HTERT RPE-1 (cell line): ENCODE measurements around the gene FURIN.
"Not testable (repeated sequence)": the region's sequence is repeated elsewhere in the genome, so short reads cannot be mapped to it uniquely, and the experiment has no call there.

ENCODE experiments used
- in situ Hi-C: fragments of 300-500 bp; cut with MboI; formaldehyde crosslinking; loops from 4 replicates; pipeline ENCODE4 v1.14.3; 2020; ENCODE audit warnings: low sequenced_read_pairs

Gene FURIN

DNA sequence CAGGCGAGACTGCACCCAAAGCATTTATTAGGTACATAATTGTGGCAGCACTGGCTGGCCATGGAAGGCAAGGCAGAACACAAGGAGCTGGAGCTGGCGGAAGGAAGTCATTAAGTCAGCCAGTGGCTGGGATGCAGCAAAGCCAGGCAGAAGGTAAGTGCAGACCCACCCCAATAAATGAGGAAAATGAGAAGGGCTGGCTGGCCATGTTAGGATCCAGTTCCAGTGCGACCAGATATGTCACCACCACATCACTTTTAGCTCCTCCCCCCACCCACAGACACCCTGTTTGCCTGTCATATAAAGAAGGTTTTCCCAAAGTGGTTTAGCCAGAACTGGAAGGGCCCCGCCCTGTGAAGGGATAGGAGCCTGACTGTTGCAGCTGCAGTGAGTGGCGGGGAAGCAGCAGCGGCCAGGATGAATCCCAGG lies at the start of gene FURIN:
TSS of gene FURIN (plus strand) at position 328 of the 429 bp plus-strand sequence. CDS start 7,153 bp downstream, outside the sequence.
- in situ Hi-C loops: no loop called here

DNA sequence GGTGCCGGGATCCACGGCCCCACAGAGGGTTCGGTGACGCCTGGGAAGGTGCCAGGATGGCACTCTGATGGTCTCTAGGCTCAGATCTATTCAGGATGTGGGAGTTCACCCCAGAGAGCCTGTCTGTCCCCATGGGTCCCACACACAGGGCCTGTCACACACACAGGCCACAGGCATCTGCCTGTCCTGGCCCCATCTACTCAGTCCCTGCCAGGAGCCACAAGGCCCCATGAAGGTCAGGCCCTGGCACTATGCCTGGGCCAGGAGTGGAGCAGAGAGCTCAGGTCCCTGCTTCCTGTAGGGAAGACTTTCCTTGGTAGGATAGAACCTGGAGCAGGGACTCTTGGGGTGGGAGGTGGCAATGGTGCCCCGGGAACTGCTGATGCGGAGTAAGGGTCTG lies 49.0 kb upstream of the FURIN start:
- in situ Hi-C loops: no loop called here

GRCh38 chr15:90819850-90820249 lies 48.5 kb upstream of the FURIN start:
- in situ Hi-C loops: no loop called here

DNA sequence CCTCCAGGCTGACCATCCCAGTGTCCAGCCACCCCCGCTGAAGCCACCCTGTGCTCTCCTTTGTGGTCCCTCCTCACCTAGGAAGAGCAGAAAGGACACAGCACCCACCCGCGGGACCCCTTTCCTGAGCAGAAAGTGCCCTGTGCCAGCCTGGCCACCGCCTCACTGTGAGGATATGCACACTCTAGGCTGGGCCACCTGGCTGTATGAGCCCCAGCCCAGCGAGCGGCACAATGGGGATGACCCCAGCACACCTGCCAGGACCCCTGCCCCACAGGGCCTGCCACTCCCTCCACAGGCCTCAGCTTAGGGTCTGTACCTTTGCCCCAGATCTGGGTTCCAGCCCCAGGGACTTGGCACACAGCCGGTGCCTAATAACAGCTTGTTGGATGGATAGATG lies 47.9 kb upstream of the FURIN start:
- in situ Hi-C loops: no loop called here

- in situ Hi-C loops: no loop called here
These were observed 46.0 kb upstream of the FURIN start for GRCh38 chr15:90822204-90822955.

GRCh38 chr15:90823455-90823974 lies 44.9 kb upstream of the FURIN start:
- in situ Hi-C loops: no loop called here

DNA sequence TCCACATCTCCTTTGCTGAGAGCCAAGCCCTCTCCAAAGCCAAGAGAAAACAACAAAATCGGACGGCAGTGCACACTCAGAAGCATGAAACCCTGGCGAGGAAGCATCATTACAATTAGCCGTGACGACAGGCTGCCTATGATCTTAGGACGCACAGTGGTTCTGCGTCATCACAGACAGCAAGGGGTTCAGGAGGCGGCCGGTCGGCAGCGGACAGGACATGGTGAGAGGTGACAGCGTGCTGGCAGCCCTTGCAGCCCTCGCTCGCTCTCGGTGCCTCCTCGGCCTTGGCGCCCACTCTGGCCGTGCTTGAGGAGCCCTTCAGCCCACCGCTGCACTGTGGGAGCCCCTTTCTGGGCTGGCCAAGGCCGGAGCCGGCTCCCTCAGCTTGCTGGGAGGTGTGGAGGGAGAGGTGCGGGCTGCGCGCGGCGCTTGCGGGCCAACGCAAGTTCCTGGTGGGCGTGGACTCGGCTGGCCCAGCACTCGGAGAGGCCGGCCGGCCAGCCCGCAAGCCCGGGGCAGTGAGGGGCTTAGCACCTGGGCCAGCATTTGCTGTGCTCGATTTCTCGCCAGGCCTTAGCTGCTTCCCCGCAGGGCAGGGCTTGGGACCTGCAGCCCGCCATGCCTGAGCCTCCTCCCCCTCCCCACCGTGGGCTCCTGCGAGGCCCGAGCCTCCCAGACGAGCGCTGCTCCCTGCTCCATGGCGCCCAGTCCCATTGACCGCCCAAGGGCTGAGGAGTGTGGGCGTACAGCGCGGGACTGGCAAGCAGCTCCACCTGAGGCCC lies 43.1 kb upstream of the FURIN start:
- in situ Hi-C loops: not testable (repeated sequence)

DNA sequence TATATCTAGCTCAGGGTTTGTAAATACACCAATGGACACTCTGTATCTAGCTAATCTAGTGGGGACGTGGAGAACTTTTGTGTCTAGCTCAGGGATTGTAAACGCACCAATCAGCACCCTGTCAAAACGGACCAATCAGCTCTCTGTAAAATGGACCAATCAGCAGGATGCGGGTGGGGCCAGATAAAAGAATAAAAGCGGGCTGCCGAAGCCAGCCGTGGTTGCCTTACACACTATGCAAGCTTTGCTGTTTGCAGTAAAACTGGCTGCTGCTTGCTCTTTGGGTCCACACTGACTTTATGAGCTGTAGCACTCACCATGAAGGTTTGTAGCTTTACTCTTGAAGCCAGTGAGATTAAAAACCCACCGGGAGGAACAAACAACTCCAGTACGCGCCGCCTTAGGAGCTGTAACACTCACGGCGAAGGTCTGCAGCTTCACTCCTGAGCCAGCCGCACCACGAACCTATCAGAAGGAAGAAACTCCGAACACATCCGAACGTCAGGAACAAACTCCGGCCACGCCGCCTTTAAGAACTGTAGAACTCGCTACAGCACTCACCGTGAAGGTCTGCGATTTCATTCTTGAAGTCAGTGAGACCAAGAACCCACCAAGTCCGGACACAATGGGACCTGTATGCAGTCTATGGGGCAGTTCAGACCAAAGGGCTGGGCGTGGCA lies 42.0 kb upstream of the FURIN start:
- in situ Hi-C loops: not testable (repeated sequence)

DNA sequence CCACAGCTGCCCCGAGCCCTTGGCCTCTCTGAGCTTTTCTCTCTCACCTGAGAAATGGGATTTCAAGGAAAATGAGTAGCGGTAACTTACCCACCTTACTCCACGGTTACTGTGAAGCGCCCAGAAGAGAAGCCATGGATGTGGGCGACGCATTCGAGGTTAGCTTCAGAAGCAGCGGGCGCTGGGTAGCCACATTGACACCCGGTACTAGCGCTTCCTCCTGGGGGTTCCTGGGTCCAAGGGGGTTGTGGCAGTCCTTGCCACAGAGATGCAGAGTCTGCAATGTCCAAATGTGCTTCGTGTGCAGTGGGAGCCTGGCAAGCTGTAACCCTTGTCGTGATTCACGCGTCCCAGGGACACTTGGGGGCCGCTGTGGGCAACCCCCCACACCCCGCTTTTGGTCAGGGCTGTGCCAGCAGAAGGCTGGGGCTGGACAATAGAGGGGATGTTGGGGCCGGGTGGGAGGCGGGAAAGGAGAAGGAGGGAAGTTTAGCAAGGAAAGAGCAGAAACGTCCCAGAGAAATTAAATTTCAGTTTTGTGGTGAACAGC lies 41.4 kb upstream of the FURIN start:
- in situ Hi-C loops: no loop called here

DNA sequence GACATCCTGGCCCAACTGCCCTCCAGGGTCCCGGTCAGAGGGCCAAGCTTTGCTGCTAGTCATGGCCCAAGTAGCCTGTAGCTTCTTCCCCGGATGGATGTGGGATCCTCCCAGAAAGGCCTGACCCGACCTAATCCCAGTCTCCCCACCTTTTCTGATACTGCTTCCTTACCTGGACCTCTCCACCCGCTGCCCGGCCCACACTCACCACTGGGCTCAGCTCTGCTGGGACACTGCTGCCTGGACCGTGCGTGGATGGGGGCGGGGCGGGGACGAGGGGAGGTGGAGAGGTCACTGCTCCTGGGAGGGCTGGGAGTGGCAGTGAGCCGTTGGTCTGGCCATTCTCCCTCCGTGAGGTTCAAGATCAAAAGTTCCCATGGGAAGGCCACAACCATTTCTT lies 40.3 kb upstream of the FURIN start:
- in situ Hi-C loops: no loop called here

- in situ Hi-C loops: no loop called here
These were observed 39.3 kb upstream of the FURIN start for GRCh38 chr15:90829126-90829525.

DNA sequence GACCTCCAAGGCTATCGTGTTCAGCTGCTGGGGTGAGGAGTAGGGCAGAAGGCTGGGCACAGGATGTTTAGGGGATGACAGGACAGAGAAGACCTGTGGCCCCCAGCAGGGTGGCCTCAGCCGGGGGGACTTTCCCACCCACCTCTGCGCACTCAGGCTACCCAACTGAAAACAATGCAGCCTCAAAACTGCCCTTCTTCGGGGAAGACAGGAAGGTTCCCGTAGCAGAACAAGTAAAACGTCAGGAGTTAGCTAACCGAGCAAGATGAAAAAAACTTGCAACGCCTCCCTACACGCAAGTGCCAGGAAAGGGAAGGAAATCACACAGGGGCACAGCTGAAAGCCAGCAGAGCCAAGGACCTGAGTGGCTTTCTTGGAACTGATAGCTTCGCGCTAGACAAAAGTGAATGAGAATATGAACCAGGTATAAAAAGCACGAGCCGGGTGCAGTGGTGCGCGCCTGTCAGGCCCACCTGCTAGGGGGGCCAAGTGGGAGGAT lies 38.4 kb upstream of the FURIN start:
- in situ Hi-C loops: no loop called here

DNA sequence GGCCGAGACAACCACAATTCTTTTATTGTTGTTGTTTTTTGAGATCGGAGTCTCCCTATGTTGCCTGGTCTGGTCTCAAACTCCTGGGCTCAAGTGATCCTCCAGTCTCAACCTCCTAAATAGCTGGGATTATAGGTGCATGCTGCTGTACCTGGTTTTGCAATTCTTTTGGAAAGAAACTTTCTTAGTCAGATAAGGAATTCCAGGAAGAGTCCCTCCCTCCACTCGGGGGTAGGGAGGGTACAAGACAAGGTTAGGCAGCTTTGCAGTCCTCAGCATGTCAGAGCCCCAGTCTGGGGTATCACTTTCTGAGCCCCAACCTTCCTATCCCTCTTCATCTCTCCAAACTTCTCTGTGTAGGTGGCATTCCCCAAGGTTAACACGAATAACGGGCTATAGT lies 33.8 kb upstream of the FURIN start:
- in situ Hi-C loops: no loop called here

DNA sequence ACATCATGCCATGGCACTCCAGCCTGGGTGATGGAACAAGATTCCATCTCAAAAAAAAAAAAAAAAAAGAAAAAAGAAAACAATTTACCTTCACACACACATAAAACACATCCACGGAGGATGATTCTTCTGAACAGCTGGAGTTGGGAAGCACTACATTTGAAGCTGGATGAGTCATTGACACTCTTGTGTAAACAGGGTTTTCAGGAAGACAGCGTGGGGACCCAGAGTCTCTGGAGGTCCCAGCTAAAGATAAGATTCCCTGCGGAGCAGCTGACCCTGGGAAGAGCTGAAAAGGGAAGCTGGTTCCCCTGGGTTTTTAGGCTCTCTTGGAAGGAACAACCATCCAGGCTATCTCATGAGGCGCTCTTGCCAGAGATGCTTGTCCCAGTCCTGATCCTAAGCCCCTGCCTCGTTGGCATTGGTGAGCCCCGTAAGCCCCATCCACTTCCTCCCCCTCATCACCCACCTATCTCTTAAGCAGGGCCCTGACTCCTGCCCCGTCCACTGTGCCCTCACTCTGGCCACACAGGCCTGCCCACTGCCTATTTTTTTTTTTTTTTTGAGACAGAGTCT lies 32.0 kb upstream of the FURIN start:
- in situ Hi-C loops: no loop called here

- in situ Hi-C loops: no loop called here
These were observed 31.3 kb upstream of the FURIN start for GRCh38 chr15:90837094-90837493.

GRCh38 chr15:90838139-90838538 lies 30.2 kb upstream of the FURIN start:
- in situ Hi-C loops: no loop called here

- in situ Hi-C loops: no loop called here
These were observed 29.8 kb upstream of the FURIN start for GRCh38 chr15:90838544-90838943.

DNA sequence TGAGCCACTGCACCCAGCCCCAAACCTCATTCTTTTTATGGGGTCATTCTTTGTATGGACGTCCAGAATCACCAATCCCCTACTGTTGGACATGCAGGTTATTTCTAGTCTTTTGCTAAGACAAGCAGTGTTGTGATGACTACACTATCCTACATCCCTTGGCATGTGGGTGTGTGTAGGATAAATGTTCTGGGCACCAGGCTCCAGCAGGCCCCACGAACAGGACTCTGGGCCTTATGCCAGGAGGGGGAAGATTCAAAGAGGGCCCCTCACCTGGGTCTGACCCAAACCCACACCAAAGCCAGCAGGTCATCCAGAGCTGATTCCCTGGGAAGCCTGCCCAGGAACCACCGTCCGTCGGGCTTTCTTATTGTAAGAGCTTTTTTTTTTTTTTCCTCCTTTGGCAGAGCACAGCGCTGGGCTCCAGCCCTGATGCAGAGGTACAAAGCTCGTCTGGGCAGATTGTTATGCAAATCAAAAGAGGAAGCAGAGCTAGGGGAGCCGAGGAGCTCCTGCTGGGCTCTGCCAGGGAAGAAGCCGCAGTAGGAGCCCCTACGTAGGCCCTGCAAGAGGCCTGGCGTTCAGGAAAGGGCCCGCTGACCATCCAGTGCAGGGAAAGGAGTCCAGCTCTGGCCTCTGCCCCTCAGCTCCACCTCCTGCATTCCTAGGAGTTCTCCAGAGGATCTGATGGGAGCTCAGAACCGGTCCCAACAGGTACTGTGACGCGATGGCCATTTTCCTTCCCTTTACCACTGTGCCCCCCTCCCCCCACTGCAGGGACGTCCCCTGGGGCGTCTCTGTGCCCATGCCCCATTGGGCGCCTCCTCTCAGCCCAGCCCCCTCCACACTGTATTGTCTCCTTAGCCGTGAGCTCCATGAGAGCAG lies 29.0 kb upstream of the FURIN start:
- in situ Hi-C loops: no loop called here

- in situ Hi-C loops: no loop called here
These were observed 28.1 kb upstream of the FURIN start for GRCh38 chr15:90840157-90840855.
